Stimulated activated CD8-positive, alpha-beta memory T cell treated with anti-CD3 and anti-CD28 coated beads, Interleukin-15, amount 100 ng/mL, for 1 hour (primary cell): ENCODE data around the gene PDE4B.
"Not testable (repeated sequence)": the region's sequence is repeated elsewhere in the genome, so short reads cannot be mapped to it uniquely, and the experiment has no call there.

Source experiments
- DNase-seq: peaks from one replicate; pipeline ENCODE4 v3.0.0-alpha.2; 2020; ENCODE audit warnings: low read depth

Gene PDE4B

GRCh38 chr1:66055092-66055491 is 262.4 kb downstream of the PDE4B start:
- no peak for DNase-seq

GRCh38 chr1:66057448-66057847 is 264.8 kb downstream of the PDE4B start:
- not testable (repeated sequence) for DNase-seq

GRCh38 chr1:66058558-66058957 is 265.9 kb downstream of the PDE4B start:
- no peak for DNase-seq

GRCh38 chr1:66067219-66067618 is 274.5 kb downstream of the PDE4B start:
- not testable (repeated sequence) for DNase-seq

- DNase-seq: no peak
Observed at GRCh38 chr1:66069976-66070876, 277.5 kb downstream of the PDE4B start.

GRCh38 chr1:66073388-66073787 is 280.7 kb downstream of the PDE4B start:
- no peak for DNase-seq

GRCh38 chr1:66074147-66074546 is 281.5 kb downstream of the PDE4B start:
- DNase-seq: no peak

- no peak for DNase-seq
Observed at GRCh38 chr1:66078412-66078811, 285.7 kb downstream of the PDE4B start.

GRCh38 chr1:66083003-66083402 is 290.3 kb downstream of the PDE4B start:
- DNase-seq: no peak

- DNase-seq: no peak
Observed at GRCh38 chr1:66084442-66084841, 291.7 kb downstream of the PDE4B start.

GRCh38 chr1:66085600-66085999 is 292.9 kb downstream of the PDE4B start:
- DNase-seq: no peak

GRCh38 chr1:66088787-66089186 is 296.1 kb downstream of the PDE4B start:
- no peak for DNase-seq

GRCh38 chr1:66090859-66091457 is 298.3 kb downstream of the PDE4B start:
- no peak for DNase-seq

- no peak for DNase-seq
Observed at GRCh38 chr1:66095190-66095589, 302.5 kb downstream of the PDE4B start.

GRCh38 chr1:66100959-66101358 is 308.3 kb downstream of the PDE4B start:
- DNase-seq: not testable (repeated sequence)

- not testable (repeated sequence) for DNase-seq
Observed at GRCh38 chr1:66104076-66104475, 311.4 kb downstream of the PDE4B start.

- DNase-seq: no peak
Observed at GRCh38 chr1:66108624-66109023, 315.9 kb downstream of the PDE4B start.

GRCh38 chr1:66112744-66113400 is 320.2 kb downstream of the PDE4B start:
- no peak for DNase-seq

- no peak for DNase-seq
Observed at GRCh38 chr1:66119148-66119547, 326.5 kb downstream of the PDE4B start.

GRCh38 chr1:66124670-66125069 is 332.0 kb downstream of the PDE4B start:
- DNase-seq: no peak

- not testable (repeated sequence) for DNase-seq
Observed at GRCh38 chr1:66128641-66129040, 335.9 kb downstream of the PDE4B start.

- DNase-seq: no peak
Observed at GRCh38 chr1:66132324-66132723, 339.6 kb downstream of the PDE4B start.

GRCh38 chr1:66134004-66134403 is 341.3 kb downstream of the PDE4B start:
- DNase-seq: no peak
